Lung microvascular endothelial cell (primary cell): Measurements from ENCODE around the gene FUT8. TPM values are rescaled to one million over a fixed set of nuclear protein-coding genes. Genes with fewer than 3 reads are reported as not detected.

Source experiments
- DNase-seq, 2 donors: peaks; one replicate each; pipeline versions ENCODE4 v3.0.0 to v3.0.0-alpha.2; 2010; ENCODE audit warnings: low read depth in 2 of 2
- total RNA-seq: library from RNA; depleted of rRNA; stranded (reverse); fragments of >200 nt; gene quantifications from 2 replicates; pipeline ENCODE4 v1.2.1, GENCODE V29; 2014

FUT8 gene
- total RNA-seq, 1 donor from 2014 or later, result 8.3 TPM

GRCh38 chr14:65771271-65771670 lies 358.7 kb downstream of the FUT8 start:
- DNase-seq, result no peak

- no peak for DNase-seq
These were observed 359.9 kb downstream of the FUT8 start for GRCh38 chr14:65772466-65772865.

- DNase-seq, result no peak
These were observed 360.5 kb downstream of the FUT8 start for GRCh38 chr14:65772921-65773574.

GRCh38 chr14:65774041-65774440 lies 361.5 kb downstream of the FUT8 start:
- no peak for DNase-seq

GRCh38 chr14:65776193-65776852 lies 363.8 kb downstream of the FUT8 start:
- no peak for DNase-seq

GRCh38 chr14:65780566-65780965 lies 368.0 kb downstream of the FUT8 start:
- no peak for DNase-seq

GRCh38 chr14:65783101-65783500 lies 370.6 kb downstream of the FUT8 start:
- DNase-seq, result no peak

GRCh38 chr14:65783576-65783975 lies 371.0 kb downstream of the FUT8 start:
- DNase-seq, result no peak

- no peak for DNase-seq
These were observed 372.0 kb downstream of the FUT8 start for GRCh38 chr14:65784574-65784973.

- no peak for DNase-seq
These were observed 374.9 kb downstream of the FUT8 start for GRCh38 chr14:65787461-65787860.

- no peak for DNase-seq
These were observed 376.3 kb downstream of the FUT8 start for GRCh38 chr14:65788876-65789275.

GRCh38 chr14:65789363-65789762 lies 376.8 kb downstream of the FUT8 start:
- peak in 1 of 2 donors; percentile 5 for DNase-seq

- DNase-seq, result no peak
These were observed 377.8 kb downstream of the FUT8 start for GRCh38 chr14:65790172-65790815.

- peak; percentile 47 to 62 for DNase-seq
These were observed 378.9 kb downstream of the FUT8 start for GRCh38 chr14:65791191-65791981.

GRCh38 chr14:65792208-65792905 lies 379.8 kb downstream of the FUT8 start:
- DNase-seq, result peak in 1 of 2 donors; percentile 2
